GM19023 (cell line): ENCODE data around the gene BCAM.
"Not testable (repeated sequence)": the region's sequence is repeated elsewhere in the genome, so short reads cannot be mapped to it uniquely, and the experiment has no call there.

Experiments
- ATAC-seq: cut with Tn5 transposase; IDR thresholded peaks from one replicate; pipeline ENCODE4 v1.9.1; 2021; ENCODE audit warnings: mild to moderate bottlenecking, moderate library complexity; ENCODE audit not compliant: unreplicated experiment

BCAM gene

DNA sequence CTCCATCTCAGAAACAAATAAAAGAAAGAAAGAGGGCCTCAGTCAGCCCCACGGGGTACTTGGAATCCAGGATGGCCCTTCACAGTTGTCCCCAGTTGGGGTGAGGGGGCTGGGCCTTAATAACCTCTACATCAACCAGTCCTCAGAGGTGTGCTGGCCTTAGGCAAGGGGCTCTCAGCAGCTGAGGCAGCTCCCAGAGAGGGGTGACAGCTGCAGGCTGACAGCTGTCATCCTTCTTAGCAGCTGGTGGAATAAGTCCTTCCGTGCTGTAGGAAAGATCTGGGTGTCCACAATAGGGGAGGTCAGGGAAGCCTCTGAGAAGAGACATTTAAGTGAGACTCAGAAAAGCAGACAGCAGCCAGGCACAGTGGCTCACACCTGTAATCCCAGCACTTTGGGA is 7.4 kb downstream of the BCAM start:
- no peak for ATAC-seq

- ATAC-seq, result no peak
Measured at GRCh38 chr19:44817725-44818465, 9.0 kb downstream of the BCAM start.

- ATAC-seq, result no peak
Measured at GRCh38 chr19:44818466-44819031, 9.6 kb downstream of the BCAM start.

- ATAC-seq, result no peak
Measured at GRCh38 chr19:44819246-44819832, 10.4 kb downstream of the BCAM start.

- ATAC-seq, result no peak
Measured at GRCh38 chr19:44820648-44821609, 12.0 kb downstream of the BCAM start.

- no peak for ATAC-seq
Measured at GRCh38 chr19:44822177-44822576, 13.3 kb downstream of the BCAM start.

GRCh38 chr19:44822670-44823372 is 13.9 kb downstream of the BCAM start:
- no peak for ATAC-seq

DNA sequence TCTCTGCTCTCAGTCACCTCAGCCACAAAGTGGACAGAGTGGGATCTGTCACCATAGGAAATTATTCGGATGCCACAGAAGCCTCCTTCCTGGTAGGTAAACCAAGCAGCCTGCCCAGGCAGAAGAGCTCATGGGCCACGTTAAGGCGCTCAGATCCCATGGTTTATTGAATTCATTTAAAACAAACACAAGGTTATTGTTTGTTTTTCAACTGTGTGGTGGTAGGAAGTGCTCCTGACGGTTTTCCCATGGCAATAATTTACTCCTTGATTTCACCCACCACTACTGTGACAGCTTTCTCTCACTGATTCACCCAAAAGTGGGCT is 14.4 kb downstream of the BCAM start:
- no peak for ATAC-seq

- no peak for ATAC-seq
Measured at GRCh38 chr19:44824761-44825160, 15.9 kb downstream of the BCAM start.

DNA sequence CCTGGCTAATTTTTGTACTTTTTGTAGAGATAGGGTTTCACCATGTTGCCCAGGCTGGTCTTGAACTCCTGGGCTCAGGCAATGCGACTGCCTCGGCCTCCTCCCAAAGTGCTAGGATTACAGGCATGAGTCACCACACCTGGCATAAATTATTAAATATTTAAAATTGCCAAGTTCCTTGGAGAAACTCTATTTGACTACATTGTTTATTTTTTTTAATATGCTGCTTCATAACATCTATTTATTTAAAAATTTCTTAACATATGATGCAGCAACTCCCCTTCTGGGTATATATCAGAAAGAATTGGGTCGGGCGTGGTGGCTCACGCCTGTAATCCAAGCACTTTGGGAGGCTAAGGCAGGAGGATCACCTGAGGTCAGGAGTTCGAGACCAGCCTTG is 24.0 kb downstream of the BCAM start:
- ATAC-seq, result not testable (repeated sequence)

- not testable (repeated sequence) for ATAC-seq
Measured at GRCh38 chr19:44834399-44834798, 25.5 kb downstream of the BCAM start.

- no peak for ATAC-seq
Measured at GRCh38 chr19:44839276-44839675, 30.4 kb downstream of the BCAM start.

GRCh38 chr19:44840811-44841210 is 31.9 kb downstream of the BCAM start:
- no peak for ATAC-seq

GRCh38 chr19:44841231-44841630 is 32.3 kb downstream of the BCAM start:
- no peak for ATAC-seq

DNA sequence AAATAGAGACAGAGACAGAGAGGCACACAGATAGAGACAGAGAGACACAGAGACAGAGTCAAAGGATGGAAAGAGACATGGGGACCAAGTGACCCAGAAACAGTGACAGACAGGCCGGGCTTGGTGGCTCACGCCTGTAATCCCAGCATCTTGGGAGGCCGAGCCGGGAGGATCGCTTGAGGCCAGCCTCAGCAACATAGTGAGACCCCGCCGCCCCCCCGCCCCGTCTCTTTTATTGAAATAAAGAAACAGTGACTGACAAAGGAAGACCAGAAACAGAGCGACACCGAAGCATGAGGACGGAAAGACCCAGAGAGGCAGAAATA is 36.3 kb downstream of the BCAM start:
- no peak for ATAC-seq

GRCh38 chr19:44845612-44846454 is 36.9 kb downstream of the BCAM start, which contains the start of gene NECTIN2:
TSS of gene NECTIN2 (plus strand) at chr19:44846297. CDS start at chr19:44846526, 229 bp downstream.
- ATAC-seq, result no peak

DNA sequence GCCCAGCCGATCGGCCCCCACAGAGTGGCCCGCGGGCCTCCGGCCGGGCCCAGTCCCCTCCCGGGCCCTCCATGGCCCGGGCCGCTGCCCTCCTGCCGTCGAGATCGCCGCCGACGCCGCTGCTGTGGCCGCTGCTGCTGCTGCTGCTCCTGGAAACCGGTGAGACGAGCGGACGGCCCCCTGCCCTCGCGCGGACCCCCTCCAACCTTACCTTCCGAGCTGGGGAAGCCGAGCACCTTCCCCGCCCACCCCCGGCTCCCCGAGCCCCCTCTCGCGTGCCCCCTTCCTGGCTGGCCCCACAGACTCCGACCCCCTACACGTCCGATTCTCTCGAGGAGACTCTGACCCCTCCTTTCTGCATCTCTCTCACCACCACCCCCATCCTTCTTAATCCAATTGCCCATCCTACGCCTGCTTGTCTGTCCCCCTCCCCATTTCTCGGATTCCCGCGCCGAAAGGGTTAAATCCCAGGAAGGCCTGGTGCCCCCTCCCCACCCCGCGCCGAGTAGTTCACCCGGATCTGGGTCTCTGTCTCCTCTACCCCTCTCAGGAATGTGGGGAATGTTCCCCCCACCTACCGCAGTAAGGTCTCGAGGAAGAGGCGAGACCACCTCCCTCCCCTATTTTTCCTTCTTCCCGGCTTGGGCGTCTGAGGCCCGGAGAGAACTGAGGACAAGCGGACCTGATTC is 37.7 kb downstream of the BCAM start:
- ATAC-seq, result no peak

DNA sequence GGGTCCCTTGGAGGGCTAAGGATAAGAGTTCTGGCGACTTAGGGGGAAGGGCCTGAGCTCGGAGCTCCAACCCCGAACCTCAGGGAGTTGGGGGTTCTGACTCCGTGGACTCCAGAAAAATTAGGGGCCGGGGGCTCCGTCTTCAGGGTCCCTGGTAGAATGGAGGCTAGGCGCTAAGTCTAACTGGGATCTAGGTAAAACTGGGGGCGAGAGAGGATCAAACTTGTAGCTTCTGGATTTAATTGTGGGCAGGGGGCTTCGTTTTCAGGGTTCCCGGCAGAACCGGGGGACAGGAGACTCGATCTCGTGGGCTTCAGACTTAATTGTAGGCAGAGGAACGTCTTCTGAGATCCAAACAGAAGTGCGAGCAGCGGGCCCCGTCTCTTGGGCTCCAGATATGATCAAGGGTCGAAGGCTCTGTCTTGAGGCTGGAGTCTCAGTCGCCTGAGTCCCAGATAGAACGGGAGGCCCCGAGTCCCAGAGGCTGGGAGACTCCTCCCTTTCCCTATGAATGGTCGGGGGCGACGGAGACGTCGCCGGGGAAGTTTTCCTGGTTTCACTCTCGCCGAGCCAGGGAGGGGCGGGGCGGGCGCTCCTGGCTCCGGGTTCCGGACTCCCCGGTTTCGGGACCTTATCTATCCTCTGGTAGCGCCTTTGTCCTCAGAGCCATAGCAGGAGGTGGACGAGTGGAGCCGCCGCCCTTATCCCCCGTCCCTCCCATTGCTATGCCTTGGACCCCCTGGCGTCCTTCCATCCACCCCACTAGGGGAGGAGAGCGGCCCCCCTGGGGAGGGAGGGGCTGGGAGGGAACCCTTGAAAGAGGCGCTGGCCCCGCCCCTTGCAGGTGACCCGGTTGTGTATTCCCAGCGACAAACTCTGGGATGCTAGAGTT is 38.5 kb downstream of the BCAM start:
- ATAC-seq, result no peak
